C4-2B (cell line): ENCODE measurements around the gene IFI6.

Source experiments
- CTCF ChIP-seq: fragments of 450-650 bp; conservative IDR thresholded peaks from 2 replicates; pipeline ENCODE4 v1.5.1; 2017; ENCODE audit warnings: mild to moderate bottlenecking
- ZFX ChIP-seq: fragments of 450-650 bp; IDR thresholded peaks from 2 replicates; pipeline ENCODE4 v1.6.1; 2017

GRCh38 chr1:27650171-27650538 lies 21.8 kb downstream of the IFI6 start:
- no peak for TF ChIP-seq CTCF
- no peak for TF ChIP-seq ZFX
